Uterus (tissue), 2 donors: ENCODE measurements around the gene TCEA2.

Experiments
- POLR2A ChIP-seq, 2 donors: fragments of 450-650 bp; IDR thresholded peaks; one replicate each; pipeline ENCODE4 v1.6.1; 2016; ENCODE audit warnings: antibody characterized with exemption in 2 of 2, mild to moderate bottlenecking in 1 of 2, moderate library complexity in 1 of 2
- TF ChIP-seq, protein P1 (sequence below), 4 experiments: fragments of 200-600 bp in 2 of 4; fragments of 450-650 bp in 2 of 4; sonication (generic) in 2 of 4; IDR thresholded peaks; one replicate each; pipeline ENCODE4 v1.5.1; 2016 to 2019; ENCODE audit warnings: antibody characterized with exemption in 4 of 4, mild to moderate bottlenecking in 2 of 4, moderate library complexity in 1 of 4

DNA sequence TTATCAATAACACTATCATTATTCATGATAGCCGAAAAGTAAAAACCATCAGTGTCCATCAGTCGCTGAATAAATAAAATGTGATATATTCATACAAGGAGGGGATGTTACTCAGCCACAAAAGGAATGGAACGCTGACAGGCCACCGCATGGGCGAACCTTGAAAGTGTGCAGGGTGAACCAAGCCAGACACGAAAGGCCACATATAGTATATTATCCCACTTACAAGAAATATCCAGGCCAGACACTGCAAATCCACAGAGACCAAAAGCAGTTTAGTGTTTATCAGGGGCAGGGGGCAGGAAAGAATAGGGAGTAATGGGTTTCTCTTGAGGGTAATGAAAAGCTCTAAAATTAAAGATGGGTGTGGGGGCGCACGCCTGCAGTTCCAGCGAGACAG, 19.2 kb upstream of the TCEA2 start:
- no peak for TF ChIP-seq POLR2A (IDR thresholded peaks at IDR 0.05)
- TF ChIP-seq, protein P1, sequence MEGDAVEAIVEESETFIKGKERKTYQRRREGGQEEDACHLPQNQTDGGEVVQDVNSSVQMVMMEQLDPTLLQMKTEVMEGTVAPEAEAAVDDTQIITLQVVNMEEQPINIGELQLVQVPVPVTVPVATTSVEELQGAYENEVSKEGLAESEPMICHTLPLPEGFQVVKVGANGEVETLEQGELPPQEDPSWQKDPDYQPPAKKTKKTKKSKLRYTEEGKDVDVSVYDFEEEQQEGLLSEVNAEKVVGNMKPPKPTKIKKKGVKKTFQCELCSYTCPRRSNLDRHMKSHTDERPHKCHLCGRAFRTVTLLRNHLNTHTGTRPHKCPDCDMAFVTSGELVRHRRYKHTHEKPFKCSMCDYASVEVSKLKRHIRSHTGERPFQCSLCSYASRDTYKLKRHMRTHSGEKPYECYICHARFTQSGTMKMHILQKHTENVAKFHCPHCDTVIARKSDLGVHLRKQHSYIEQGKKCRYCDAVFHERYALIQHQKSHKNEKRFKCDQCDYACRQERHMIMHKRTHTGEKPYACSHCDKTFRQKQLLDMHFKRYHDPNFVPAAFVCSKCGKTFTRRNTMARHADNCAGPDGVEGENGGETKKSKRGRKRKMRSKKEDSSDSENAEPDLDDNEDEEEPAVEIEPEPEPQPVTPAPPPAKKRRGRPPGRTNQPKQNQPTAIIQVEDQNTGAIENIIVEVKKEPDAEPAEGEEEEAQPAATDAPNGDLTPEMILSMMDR (IDR thresholded peaks at IDR 0.05) = no peak
